ENCODE results near the gene C11orf91. TPM values are rescaled to one million over a fixed set of nuclear protein-coding genes. Genes with fewer than 3 reads are reported as not detected.
"Not testable (repeated sequence)": the region's sequence is repeated elsewhere in the genome, so short reads cannot be mapped to it uniquely, and the experiment has no call there.

C11orf91 gene
- total RNA-seq, 1 donor from 2014 or later = 0.69 TPM

- Mint-ChIP-seq H3K4me3 (ENCODE audit: low read depth) (peak overlapping the region; percentile 90), H3K27ac (peak overlapping the region; percentile 44), H3K4me1 (ENCODE audit: low read depth) (peaks cover 23% of the 10 kb centered on the region)
Measured at GRCh38 chr11:33733980-33734379, 33.4 kb upstream of the C11orf91 start.

DNA sequence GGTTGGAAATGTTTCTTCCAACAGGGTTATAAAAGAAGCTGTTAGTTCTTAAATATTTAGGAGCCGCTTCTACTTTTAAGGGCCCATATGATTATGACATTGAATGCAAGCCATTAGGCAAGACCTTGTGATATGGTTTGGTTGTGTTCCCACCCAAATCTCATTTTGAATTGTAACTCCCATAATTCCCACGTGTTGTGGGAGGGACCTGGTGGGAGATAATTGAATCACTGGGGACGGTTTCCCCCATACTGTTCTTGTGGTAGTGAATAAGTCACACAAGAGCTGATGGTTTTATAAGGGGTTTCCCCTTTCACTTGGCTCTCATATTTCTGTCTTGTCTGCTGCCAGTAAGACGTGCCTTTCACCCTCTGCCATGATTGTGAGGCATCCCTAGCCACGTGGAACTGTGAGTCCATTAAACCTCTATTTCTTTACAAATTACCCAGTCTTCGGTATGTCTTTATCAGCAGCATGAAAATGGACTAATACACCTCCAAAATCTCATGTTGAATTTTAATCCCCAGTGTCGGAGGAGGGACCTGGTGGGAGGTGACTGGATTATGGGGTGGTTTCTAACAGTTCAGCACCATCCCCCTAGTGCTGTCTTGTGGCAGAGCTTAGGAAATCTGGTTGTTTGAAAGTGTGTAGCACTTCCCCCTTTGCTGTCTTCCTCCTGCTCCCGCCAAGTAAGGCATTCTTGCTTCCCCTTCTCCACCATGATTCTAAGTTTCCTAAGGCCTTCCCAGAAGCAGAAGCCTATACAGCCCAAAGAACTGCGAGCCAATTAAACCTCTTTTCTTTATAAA, 31.3 kb upstream of the C11orf91 start:
- Mint-ChIP-seq H3K9me3 (ENCODE audit: low read depth) (peaks cover 7% of the 10 kb centered on the region), H3K4me3 (ENCODE audit: low read depth) (no peak overlapping the region), H3K27me3 (no peaks in the 10 kb centered on the region), H3K36me3 (ENCODE audit: insufficient read depth) (peaks cover 29% of the 10 kb centered on the region), H3K27ac (no peak overlapping the region), H3K4me1 (ENCODE audit: low read depth) (peaks cover 23% of the 10 kb centered on the region)
- TF ChIP-seq, protein P1, sequence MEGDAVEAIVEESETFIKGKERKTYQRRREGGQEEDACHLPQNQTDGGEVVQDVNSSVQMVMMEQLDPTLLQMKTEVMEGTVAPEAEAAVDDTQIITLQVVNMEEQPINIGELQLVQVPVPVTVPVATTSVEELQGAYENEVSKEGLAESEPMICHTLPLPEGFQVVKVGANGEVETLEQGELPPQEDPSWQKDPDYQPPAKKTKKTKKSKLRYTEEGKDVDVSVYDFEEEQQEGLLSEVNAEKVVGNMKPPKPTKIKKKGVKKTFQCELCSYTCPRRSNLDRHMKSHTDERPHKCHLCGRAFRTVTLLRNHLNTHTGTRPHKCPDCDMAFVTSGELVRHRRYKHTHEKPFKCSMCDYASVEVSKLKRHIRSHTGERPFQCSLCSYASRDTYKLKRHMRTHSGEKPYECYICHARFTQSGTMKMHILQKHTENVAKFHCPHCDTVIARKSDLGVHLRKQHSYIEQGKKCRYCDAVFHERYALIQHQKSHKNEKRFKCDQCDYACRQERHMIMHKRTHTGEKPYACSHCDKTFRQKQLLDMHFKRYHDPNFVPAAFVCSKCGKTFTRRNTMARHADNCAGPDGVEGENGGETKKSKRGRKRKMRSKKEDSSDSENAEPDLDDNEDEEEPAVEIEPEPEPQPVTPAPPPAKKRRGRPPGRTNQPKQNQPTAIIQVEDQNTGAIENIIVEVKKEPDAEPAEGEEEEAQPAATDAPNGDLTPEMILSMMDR (IDR thresholded peaks at IDR 0.05; ENCODE audit: unreplicated experiment) = no peak
- DNase-seq (ENCODE audit: low spot score, unreplicated experiment) = no peak

More at GRCh38 chr11:33733980-33734379, 33.4 kb upstream of the C11orf91 start:
- no peak for DNase-seq (ENCODE audit: low spot score, unreplicated experiment)
- peaks cover 3% of the 10 kb centered on the region for H3K9me3 Mint-ChIP-seq (ENCODE audit: low read depth)
- H3K27me3 Mint-ChIP-seq = peaks cover 5% of the 10 kb centered on the region
- TF ChIP-seq, protein P1 (IDR thresholded peaks at IDR 0.05; ENCODE audit: unreplicated experiment) = no peak
- peaks cover 12% of the 10 kb centered on the region for H3K36me3 Mint-ChIP-seq (ENCODE audit: insufficient read depth)

DNA sequence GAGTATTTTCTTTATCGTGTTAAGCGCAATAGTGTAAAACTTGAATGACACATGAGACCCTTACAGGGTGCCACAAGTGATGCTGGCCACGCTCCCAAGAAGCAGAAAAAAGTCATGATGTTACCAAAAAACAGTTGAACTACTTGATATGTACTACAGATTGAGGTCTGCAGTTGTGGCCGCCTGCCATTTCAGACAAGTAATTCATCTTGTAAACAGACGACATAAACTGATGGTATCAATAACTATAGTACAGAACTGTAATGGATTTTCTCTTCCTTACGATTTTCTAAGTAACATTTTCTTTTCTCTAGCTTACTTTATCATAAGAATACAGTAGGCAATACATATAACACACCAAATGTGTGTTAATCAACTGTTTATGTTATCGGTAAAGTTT, 30.1 kb upstream of the C11orf91 start:
- Mint-ChIP-seq H3K4me3 (ENCODE audit: low read depth) (no peak overlapping the region), H3K27ac (no peak overlapping the region), H3K4me1 (ENCODE audit: low read depth) (peaks cover 32% of the 10 kb centered on the region), H3K36me3 (ENCODE audit: insufficient read depth) (peaks cover 36% of the 10 kb centered on the region), H3K27me3 (no peaks in the 10 kb centered on the region), H3K9me3 (ENCODE audit: low read depth) (peaks cover 13% of the 10 kb centered on the region)
- TF ChIP-seq, protein P1 (IDR thresholded peaks at IDR 0.05; ENCODE audit: unreplicated experiment) = no peak
- no peak for DNase-seq (ENCODE audit: low spot score, unreplicated experiment)

DNA sequence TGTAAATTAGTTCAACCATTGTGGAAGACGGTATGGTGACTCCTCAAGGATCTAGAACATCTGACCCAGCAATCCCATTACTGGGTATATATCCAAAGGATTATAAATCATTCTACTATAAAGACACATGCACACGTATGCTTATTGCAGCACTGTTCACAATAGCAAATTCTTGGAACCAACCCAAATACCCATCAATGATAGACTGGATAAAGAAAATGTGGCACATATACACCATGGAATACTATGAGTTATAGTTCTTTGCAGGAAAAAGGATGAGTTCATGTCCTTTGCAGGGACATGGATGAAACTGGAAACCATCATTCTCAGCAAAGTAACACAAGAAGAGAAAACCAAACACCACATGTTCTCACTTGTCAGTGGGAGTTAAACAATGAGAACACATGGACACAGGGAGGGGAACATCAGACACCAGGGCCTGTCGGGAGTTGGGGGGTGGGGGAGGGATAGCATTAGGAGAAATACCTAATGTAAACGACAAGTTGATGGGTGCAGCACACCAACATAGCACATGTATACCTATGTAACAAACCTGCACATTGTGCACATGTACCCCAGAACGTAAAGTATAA, 28.5 kb upstream of the C11orf91 start:
- Mint-ChIP-seq H3K9me3 (ENCODE audit: low read depth) (peaks cover 13% of the 10 kb centered on the region), H3K36me3 (ENCODE audit: insufficient read depth) (peaks cover 43% of the 10 kb centered on the region)

DNA sequence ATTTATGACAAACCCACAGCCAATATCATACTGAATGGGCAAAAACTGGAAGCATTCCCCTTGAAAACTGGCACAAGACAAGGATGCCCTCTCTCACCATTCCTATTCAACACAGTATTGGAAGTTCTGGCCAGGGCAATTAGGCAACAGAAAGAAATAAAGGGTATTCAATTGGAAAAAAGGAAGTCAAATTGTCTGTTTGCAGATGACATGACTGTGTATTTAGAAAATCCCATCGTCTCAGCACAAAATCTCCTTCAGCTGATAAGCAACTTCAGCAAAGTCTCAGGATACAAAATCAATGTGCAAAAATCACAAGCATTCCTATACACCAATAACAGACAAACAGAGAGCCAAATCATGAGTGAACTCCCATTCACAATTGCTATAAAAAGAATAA, 26.9 kb upstream of the C11orf91 start:
- Mint-ChIP-seq H3K9me3 (ENCODE audit: low read depth) (peaks cover 13% of the 10 kb centered on the region), H3K4me1 (ENCODE audit: low read depth) (peaks cover 26% of the 10 kb centered on the region), H3K36me3 (ENCODE audit: insufficient read depth) (peaks cover 37% of the 10 kb centered on the region), H3K27ac (peak overlapping the region; percentile 67)
- not testable (repeated sequence) for H3K27me3 Mint-ChIP-seq; H3K4me3 Mint-ChIP-seq (ENCODE audit: low read depth); DNase-seq (ENCODE audit: low spot score, unreplicated experiment)

More for the DNA sequence above, 28.5 kb upstream of the C11orf91 start:
- DNase-seq (ENCODE audit: low spot score, unreplicated experiment); H3K27ac Mint-ChIP-seq; H3K27me3 Mint-ChIP-seq; H3K4me3 Mint-ChIP-seq (ENCODE audit: low read depth): not testable (repeated sequence)
- peaks cover 29% of the 10 kb centered on the region for H3K4me1 Mint-ChIP-seq (ENCODE audit: low read depth)

GRCh38 chr11:33725496-33725895, 24.9 kb upstream of the C11orf91 start:
- TF ChIP-seq, protein P1 (IDR thresholded peaks at IDR 0.05; ENCODE audit: unreplicated experiment) = no peak
- no peak overlapping the region for H3K27ac Mint-ChIP-seq

More at GRCh38 chr11:33725496-33725895, 24.9 kb upstream of the C11orf91 start:
- Mint-ChIP-seq H3K4me3 (ENCODE audit: low read depth) (no peak overlapping the region), H3K27me3 (no peaks in the 10 kb centered on the region), H3K9me3 (ENCODE audit: low read depth) (peaks cover 13% of the 10 kb centered on the region), H3K36me3 (ENCODE audit: insufficient read depth) (peaks cover 35% of the 10 kb centered on the region), H3K4me1 (ENCODE audit: low read depth) (peaks cover 25% of the 10 kb centered on the region)
- DNase-seq (ENCODE audit: low spot score, unreplicated experiment) = no peak
